Right cardiac atrium (tissue), 5 donors: ENCODE data around the gene FAM217B. TPM values are rescaled to one million over a fixed set of nuclear protein-coding genes. Genes with fewer than 3 reads are reported as not detected.
"Not testable (repeated sequence)": the region's sequence is repeated elsewhere in the genome, so short reads cannot be mapped to it uniquely, and the experiment has no call there.

ENCODE experiments used
- ATAC-seq, 2 donors: fragments of 200-7000 bp; cut with Tn5 transposase; one replicate each; pipeline versions ENCODE4 v1.8.0 to v1.9.1; 2020; ENCODE audit warnings: moderate library complexity in 2 of 2, mild to moderate bottlenecking in 1 of 2
- DNase-seq, 3 donors: peaks; one replicate each; pipeline ENCODE4 v3.0.0-alpha.2; 2020
- H3K27ac ChIP-seq: one replicate; pipeline ENCODE4 v1.5.1; 2013; ENCODE audit warnings: mild to moderate bottlenecking, low read length, control low read depth, moderate library complexity
- H3K27me3 ChIP-seq: one replicate; pipeline ENCODE4 v1.6.1; 2013; ENCODE audit not compliant: control insufficient read depth, insufficient read depth
- H3K4me1 ChIP-seq: one replicate; pipeline ENCODE4 v1.6.1; 2013; ENCODE audit warnings: low read length; ENCODE audit not compliant: control insufficient read depth, insufficient read depth
- H3K4me3 ChIP-seq: one replicate; pipeline ENCODE4 v1.5.1; 2013; ENCODE audit warnings: low read length, control low read depth
- H3K9me3 ChIP-seq: one replicate; pipeline ENCODE4 v1.6.1; 2013; ENCODE audit warnings: low read length; ENCODE audit not compliant: control insufficient read depth
- WGBS: extraction: QIAGEN DNeasy Blood & Tissue Kit; methylation state at CpG from one replicate; pipeline ENCODE4 v1.1.7; 2013; 5-methylcytosine and 5-hydroxymethylcytosine counted together
- intact Hi-C, 4 donors: fragments of 100-400 bp; cut with DNase I; formaldehyde crosslinking; loops; one replicate each; pipeline versions ENCODE4 v1.11.0 to v1.14.0; 2022 to 2023
- polyA plus RNA-seq: library from polyadenylated mRNA; stranded (reverse); fragments of 200-250 nt; gene quantifications from one replicate; pipeline ENCODE4 v1.2.3, GENCODE V29; 2013
- total RNA-seq, 4 donors: library from RNA; stranded (reverse); fragmentation: NEBNext Ultra II Directional; extraction: Animal tissue kit (Norgen Biotek cat#: 25700); gene quantifications; one replicate each; pipeline ENCODE4 v1.2.1, GENCODE V29; 2021
- donor health status: healthy with polysubstance abuse.
- donor health status: DM: no; HTN: yes; CAD: no.
- donor health status: DM: no; HTN: no; CAD: no.
- donor health status: DM: no; HTN: yes; CAD: no; lungs with severe emphysema.
- donor health status: DM: yes; HTN: yes; CAD: no.

Gene FAM217B
- total and polyA plus RNA-seq, 5 donors: 5.5 to 27.6 (median 25.6) TPM

GRCh38 chr20:59954718-59955117 is 14.5 kb downstream of the FAM217B start:
- DNase-seq: no peak
- Histone ChIP-seq H3K27me3 (no peaks in the 10 kb centered on the region), H3K9me3 (no peaks in the 10 kb centered on the region), H3K27ac (no peak overlapping the region), H3K4me1 (no peaks in the 10 kb centered on the region), H3K4me3 (no peak overlapping the region)
- 84% methylated on average over 4 of the region's 4 CpGs for WGBS
- intact Hi-C loops: no loop called here
- no peak for ATAC-seq

- no peak for DNase-seq
- peak in 1 of 2 donors; percentile 54 for ATAC-seq
- intact Hi-C loops: no loop called here
- Histone ChIP-seq H3K27me3 (no peaks in the 10 kb centered on the region), H3K9me3 (no peaks in the 10 kb centered on the region), H3K27ac (no peak overlapping the region), H3K4me3 (no peak overlapping the region), H3K4me1 (no peaks in the 10 kb centered on the region)
- 74% methylated on average over 8 of the region's 8 CpGs for WGBS
Observed at GRCh38 chr20:59955131-59955796, 15.1 kb downstream of the FAM217B start.

GRCh38 chr20:59957568-59957967 is 17.4 kb downstream of the FAM217B start:
- H3K9me3 ChIP-seq, H3K4me3 ChIP-seq, H3K27me3 ChIP-seq, H3K4me1 ChIP-seq, DNase-seq, intact Hi-C loops, ATAC-seq, H3K27ac ChIP-seq: not testable (repeated sequence)

GRCh38 chr20:59958123-59958522 is 17.9 kb downstream of the FAM217B start, which contains the start of gene CDH26:
Gene CDH26, plus strand, starts transcription at chr20:59958423. Its CDS starts 304 bp downstream, at chr20:59958727.
- Histone ChIP-seq H3K27me3 (no peaks in the 10 kb centered on the region), H3K27ac (no peak within 1 kb of the TSS), H3K4me1 (no peaks in the 10 kb centered on the region), H3K9me3 (no peaks in the 10 kb centered on the region), H3K4me3 (no peak within 1 kb of the TSS)
- DNase-seq (no peak), ATAC-seq (no peak)
- 86% methylated on average over 5 of the region's 5 CpGs for WGBS
- intact Hi-C loops: no loop called here

DNA sequence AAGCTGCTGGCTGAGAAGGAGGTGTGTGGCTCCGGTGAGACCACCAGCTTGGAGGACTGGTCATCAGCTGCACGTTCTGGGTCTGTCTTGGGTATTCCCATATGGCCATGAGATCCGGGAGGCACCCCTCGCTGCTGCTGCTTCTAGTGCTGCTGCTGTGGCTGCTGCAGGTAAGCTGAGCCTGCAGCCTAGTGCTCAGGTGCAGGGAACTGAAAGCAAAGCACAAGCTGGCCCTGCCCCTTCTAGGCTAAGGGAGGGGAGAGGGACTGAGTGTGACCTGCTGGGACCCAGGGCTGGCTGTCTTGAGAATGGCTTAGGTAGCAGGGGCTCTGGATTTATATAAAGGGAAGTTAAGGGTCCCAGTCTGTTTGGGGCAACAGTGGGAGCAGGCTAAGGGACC is 18.4 kb downstream of the FAM217B start:
- no peak for ATAC-seq
- H3K27ac ChIP-seq: no peak overlapping the region
- WGBS: 85% methylated on average over 4 of the region's 4 CpGs
- no peak for DNase-seq
- intact Hi-C loops: no loop called here
- H3K4me3 ChIP-seq: no peak overlapping the region
- no peaks in the 10 kb centered on the region for H3K27me3 ChIP-seq
- H3K4me1 ChIP-seq: no peaks in the 10 kb centered on the region
- H3K9me3 ChIP-seq: no peaks in the 10 kb centered on the region

- H3K9me3 ChIP-seq: no peaks in the 10 kb centered on the region
- no peaks in the 10 kb centered on the region for H3K4me1 ChIP-seq
- H3K27ac ChIP-seq: no peak overlapping the region
- WGBS: 76% methylated on average over 2 of the region's 2 CpGs
- DNase-seq: no peak
- intact Hi-C loops: no loop called here
- H3K27me3 ChIP-seq: no peaks in the 10 kb centered on the region
- no peak overlapping the region for H3K4me3 ChIP-seq
- no peak for ATAC-seq
Observed at GRCh38 chr20:59961423-59961822, 21.2 kb downstream of the FAM217B start.

GRCh38 chr20:59962155-59962554 is 22.0 kb downstream of the FAM217B start:
- Histone ChIP-seq H3K27ac (no peak overlapping the region), H3K4me3 (no peak overlapping the region), H3K27me3 (no peaks in the 10 kb centered on the region), H3K4me1 (no peaks in the 10 kb centered on the region), H3K9me3 (no peaks in the 10 kb centered on the region)
- 81% methylated on average over 6 of the region's 6 CpGs for WGBS
- ATAC-seq: no peak
- DNase-seq: no peak
- intact Hi-C loops: no loop called here

DNA sequence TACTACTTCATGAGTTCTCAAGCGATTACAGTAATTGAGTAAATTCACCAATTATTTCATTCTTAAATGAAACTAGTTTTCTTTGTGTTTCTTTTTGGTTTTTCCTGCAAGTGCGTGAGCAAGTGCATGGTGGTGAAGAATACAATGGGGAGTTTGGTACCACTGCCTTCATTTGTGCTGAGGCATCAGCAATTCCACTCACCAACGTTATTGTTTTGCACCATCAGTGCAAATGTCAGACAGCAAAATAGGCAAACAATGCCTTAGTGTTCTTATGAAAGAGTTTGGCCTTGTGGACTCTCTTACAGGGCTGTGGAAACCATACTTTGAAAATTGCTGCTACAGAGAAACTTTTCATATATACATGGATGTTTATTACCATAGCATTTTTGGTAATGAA is 26.2 kb downstream of the FAM217B start:
- intact Hi-C loops: no loop called here
- no peak overlapping the region for H3K27ac ChIP-seq
- no peaks in the 10 kb centered on the region for H3K9me3 ChIP-seq
- WGBS: 84% methylated on average over 3 of the region's 3 CpGs
- no peaks in the 10 kb centered on the region for H3K27me3 ChIP-seq
- no peak overlapping the region for H3K4me3 ChIP-seq
- ATAC-seq (no peak), DNase-seq (no peak)
- no peaks in the 10 kb centered on the region for H3K4me1 ChIP-seq

DNA sequence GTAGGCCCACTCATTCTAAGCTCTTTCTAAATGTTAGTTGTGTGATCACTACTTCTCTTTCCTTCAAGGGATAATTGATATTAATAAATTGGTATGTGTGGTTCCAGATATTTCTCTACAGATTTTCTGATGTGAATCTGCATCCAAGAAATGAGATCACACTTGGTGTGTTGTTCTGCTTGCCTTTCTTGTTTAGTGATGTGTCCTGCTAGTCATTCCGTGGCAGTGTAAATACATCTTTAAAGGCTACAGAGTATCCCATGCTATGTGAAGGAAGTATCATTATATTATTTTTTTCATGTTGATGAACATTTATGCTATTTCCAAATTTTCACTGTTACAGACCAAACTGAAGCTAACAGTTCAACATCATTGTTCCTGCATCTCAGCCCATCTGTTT is 31.2 kb downstream of the FAM217B start:
- H3K4me1 ChIP-seq: no peaks in the 10 kb centered on the region
- no peak overlapping the region for H3K4me3 ChIP-seq
- ATAC-seq (no peak), DNase-seq (no peak)
- no peak overlapping the region for H3K27ac ChIP-seq
- WGBS: 92% methylated on average over 1 of the region's 1 CpG
- intact Hi-C loops: no loop called here
- H3K27me3 ChIP-seq: no peaks in the 10 kb centered on the region
- H3K9me3 ChIP-seq: no peaks in the 10 kb centered on the region

DNA sequence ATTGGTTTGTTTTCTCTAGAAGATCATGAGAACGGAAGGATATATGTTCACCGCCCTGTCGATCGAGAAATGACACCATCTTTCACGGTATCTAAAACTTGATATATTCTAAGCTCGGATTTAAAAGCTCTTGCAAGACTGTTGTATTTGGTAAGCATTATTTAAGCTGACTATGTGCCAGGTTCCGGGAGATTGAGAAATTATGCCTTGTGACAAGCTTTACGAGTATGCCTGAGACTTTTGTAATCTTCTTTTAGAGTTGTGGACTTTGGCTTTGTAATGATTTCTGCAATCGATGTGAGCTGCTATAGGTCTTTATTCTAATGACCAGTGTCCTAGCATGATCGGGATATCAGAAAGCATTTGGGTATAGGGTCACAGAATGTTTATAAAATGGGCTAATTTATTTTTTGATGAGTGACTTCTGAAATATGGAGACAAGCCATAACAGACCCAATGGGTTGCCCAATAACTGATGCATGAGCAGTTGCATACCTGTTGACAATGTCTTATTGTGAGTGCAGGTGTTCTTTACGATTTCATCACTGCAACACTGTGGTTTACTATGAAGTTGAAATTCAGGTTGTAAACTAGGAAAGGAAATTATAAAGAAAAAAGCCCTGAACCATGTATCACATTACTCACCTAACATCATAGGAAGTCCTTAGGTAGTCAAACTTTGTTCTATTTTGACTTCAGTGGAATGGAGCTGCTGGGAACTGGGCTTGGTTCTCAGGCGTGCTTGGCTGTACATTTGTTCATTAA is 32.0 kb downstream of the FAM217B start:
- no peaks in the 10 kb centered on the region for H3K9me3 ChIP-seq
- DNase-seq (no peak), ATAC-seq (no peak)
- H3K4me3 ChIP-seq: no peak overlapping the region
- no peak overlapping the region for H3K27ac ChIP-seq
- intact Hi-C loops: no loop called here
- H3K4me1 ChIP-seq: no peaks in the 10 kb centered on the region
- H3K27me3 ChIP-seq: no peaks in the 10 kb centered on the region
- WGBS: 81% methylated on average over 12 of the region's 12 CpGs

GRCh38 chr20:59976156-59976782 is 36.1 kb downstream of the FAM217B start:
- no peaks in the 10 kb centered on the region for H3K27me3 ChIP-seq
- H3K27ac ChIP-seq: no peak overlapping the region
- WGBS: 80% methylated on average over 6 of the region's 6 CpGs
- no peaks in the 10 kb centered on the region for H3K9me3 ChIP-seq
- no peak for ATAC-seq
- no peak overlapping the region for H3K4me3 ChIP-seq
- intact Hi-C loops: no loop called here
- DNase-seq: no peak
- no peaks in the 10 kb centered on the region for H3K4me1 ChIP-seq
